ENCODE results near the gene PITPNC1. TPM values are rescaled to one million over a fixed set of nuclear protein-coding genes. Genes with fewer than 3 reads are reported as not detected.
"Not testable (repeated sequence)": the region's sequence is repeated elsewhere in the genome, so short reads cannot be mapped to it uniquely, and the experiment has no call there.

Gene PITPNC1
- total and polyA plus RNA-seq, 7 donors: 3.0 to 15.7 (median 5.6) TPM

GRCh38 chr17:67693811-67694210 lies 316.7 kb downstream of the PITPNC1 start:
- H3K27me3 ChIP-seq: no peaks in the 10 kb centered on the region
- DNase-seq: no peak
- TF ChIP-seq EP300 (IDR thresholded peaks at IDR 0.05): no peak
- no peak for TF ChIP-seq POLR2A (IDR thresholded peaks at IDR 0.05)
- no peak for TF ChIP-seq POLR2AphosphoS5 (IDR thresholded peaks at IDR 0.05)
- TF ChIP-seq, protein P1, sequence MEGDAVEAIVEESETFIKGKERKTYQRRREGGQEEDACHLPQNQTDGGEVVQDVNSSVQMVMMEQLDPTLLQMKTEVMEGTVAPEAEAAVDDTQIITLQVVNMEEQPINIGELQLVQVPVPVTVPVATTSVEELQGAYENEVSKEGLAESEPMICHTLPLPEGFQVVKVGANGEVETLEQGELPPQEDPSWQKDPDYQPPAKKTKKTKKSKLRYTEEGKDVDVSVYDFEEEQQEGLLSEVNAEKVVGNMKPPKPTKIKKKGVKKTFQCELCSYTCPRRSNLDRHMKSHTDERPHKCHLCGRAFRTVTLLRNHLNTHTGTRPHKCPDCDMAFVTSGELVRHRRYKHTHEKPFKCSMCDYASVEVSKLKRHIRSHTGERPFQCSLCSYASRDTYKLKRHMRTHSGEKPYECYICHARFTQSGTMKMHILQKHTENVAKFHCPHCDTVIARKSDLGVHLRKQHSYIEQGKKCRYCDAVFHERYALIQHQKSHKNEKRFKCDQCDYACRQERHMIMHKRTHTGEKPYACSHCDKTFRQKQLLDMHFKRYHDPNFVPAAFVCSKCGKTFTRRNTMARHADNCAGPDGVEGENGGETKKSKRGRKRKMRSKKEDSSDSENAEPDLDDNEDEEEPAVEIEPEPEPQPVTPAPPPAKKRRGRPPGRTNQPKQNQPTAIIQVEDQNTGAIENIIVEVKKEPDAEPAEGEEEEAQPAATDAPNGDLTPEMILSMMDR (IDR thresholded peaks at IDR 0.05): no peak
- no peaks in the 10 kb centered on the region for H3K4me1 ChIP-seq
- H3K36me3 ChIP-seq: no peaks in the 10 kb centered on the region
- intact Hi-C loops (cut with DNase I): no loop called here
- H3K9me3 ChIP-seq: no peaks in the 10 kb centered on the region
- H3K27ac ChIP-seq: no peak overlapping the region
- H3K4me3 ChIP-seq: no peak overlapping the region

- Histone ChIP-seq H3K27ac (no peak overlapping the region), H3K27me3 (peaks cover 0 to 8% (median 0%) of the 10 kb centered on the region in 3 donors), H3K36me3 (no peaks in the 10 kb centered on the region), H3K4me1 (no peaks in the 10 kb centered on the region), H3K4me3 (no peak overlapping the region), H3K9me3 (no peaks in the 10 kb centered on the region)
- no peak for DNase-seq
- WGBS, 2 donors: 84 to 96% methylated on average over 3 of the region's 3 CpGs
- TF ChIP-seq EP300 (IDR thresholded peaks at IDR 0.05): no peak
- TF ChIP-seq POLR2AphosphoS5 (IDR thresholded peaks at IDR 0.05): no peak
- TF ChIP-seq POLR2A (IDR thresholded peaks at IDR 0.05): no peak
- intact Hi-C loops (cut with DNase I): no loop called here
Measured at GRCh38 chr17:67696347-67696746, 319.3 kb downstream of the PITPNC1 start.

- Histone ChIP-seq H3K27me3 (peaks cover 0 to 8% (median 0%) of the 10 kb centered on the region in 3 donors), H3K4me1 (no peaks in the 10 kb centered on the region), H3K9me3 (no peaks in the 10 kb centered on the region), H3K36me3 (no peaks in the 10 kb centered on the region), H3K27ac (no peak overlapping the region), H3K4me3 (no peak overlapping the region)
- intact Hi-C loops (cut with DNase I): no loop called here
- TF ChIP-seq POLR2A (IDR thresholded peaks at IDR 0.05) (no peak), EP300 (IDR thresholded peaks at IDR 0.05) (no peak), POLR2AphosphoS5 (IDR thresholded peaks at IDR 0.05) (no peak)
- TF ChIP-seq, protein P1 (IDR thresholded peaks at IDR 0.05): no peak
- DNase-seq: no peak
- 72 to 84% methylated on average over 4 of the region's 4 CpGs for WGBS, 2 donors
Measured at GRCh38 chr17:67696853-67697498, 319.9 kb downstream of the PITPNC1 start.

GRCh38 chr17:67700037-67700724 lies 323.1 kb downstream of the PITPNC1 start:
- DNase-seq: no peak
- H3K27ac ChIP-seq: no peak overlapping the region
- 73 to 82% methylated on average over 5 of the region's 5 CpGs for WGBS, 2 donors
- intact Hi-C loops (cut with DNase I): no loop called here
- TF ChIP-seq, protein P1 (IDR thresholded peaks at IDR 0.05): no peak
- no peaks in the 10 kb centered on the region for H3K4me1 ChIP-seq
- no peaks in the 10 kb centered on the region for H3K9me3 ChIP-seq
- H3K4me3 ChIP-seq: no peak overlapping the region
- peaks cover 0 to 8% (median 0%) of the 10 kb centered on the region in 3 donors for H3K27me3 ChIP-seq
- H3K36me3 ChIP-seq: no peaks in the 10 kb centered on the region

- TF ChIP-seq POLR2A (IDR thresholded peaks at IDR 0.05) (no peak), POLR2AphosphoS5 (IDR thresholded peaks at IDR 0.05) (no peak), EP300 (IDR thresholded peaks at IDR 0.05) (no peak)
- TF ChIP-seq, protein P1 (IDR thresholded peaks at IDR 0.05): no peak
- intact Hi-C loops (cut with DNase I): no loop called here
- no peak for DNase-seq
- peaks cover 0 to 8% (median 0%) of the 10 kb centered on the region in 3 donors for H3K27me3 ChIP-seq
- H3K4me1 ChIP-seq: no peaks in the 10 kb centered on the region
- H3K9me3 ChIP-seq: no peaks in the 10 kb centered on the region
- 95% methylated on average over 1 of the region's 1 CpG for WGBS, 2 donors
- H3K4me3 ChIP-seq: no peak overlapping the region
- H3K36me3 ChIP-seq: no peaks in the 10 kb centered on the region
- H3K27ac ChIP-seq: no peak overlapping the region
Measured at GRCh38 chr17:67700725-67701119, 323.6 kb downstream of the PITPNC1 start.

DNA sequence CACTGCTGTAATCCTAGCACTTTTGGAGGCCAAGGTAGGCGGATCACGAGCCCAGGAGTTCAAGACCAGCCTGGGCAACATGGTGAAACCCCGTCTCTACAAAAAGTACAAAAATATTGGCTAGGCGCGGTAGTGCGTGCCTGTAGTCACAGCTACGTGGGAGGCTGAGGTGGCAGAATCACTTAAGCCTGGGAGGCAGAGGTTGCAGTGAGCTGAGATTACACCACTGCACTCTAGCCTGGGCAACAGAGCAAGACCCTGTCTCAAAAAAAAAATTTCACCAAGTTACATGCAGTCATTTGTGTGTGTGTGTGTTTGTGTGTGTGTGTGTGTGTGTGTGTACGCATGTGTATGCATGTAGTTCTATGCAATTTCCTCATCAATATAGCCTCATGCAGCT lies 325.8 kb downstream of the PITPNC1 start:
- H3K36me3 ChIP-seq; H3K4me1 ChIP-seq; intact Hi-C loops (cut with DNase I); H3K4me3 ChIP-seq; H3K27ac ChIP-seq; H3K9me3 ChIP-seq; DNase-seq: not testable (repeated sequence)
- peaks cover 0 to 12% (median 0%) of the 10 kb centered on the region in 3 donors for H3K27me3 ChIP-seq
- 93 to 97% methylated on average over 8 of the region's 8 CpGs for WGBS, 2 donors
